Gastroesophageal sphincter (tissue), 3 donors: ENCODE results near the gene SMIM29.

Source experiments
- EP300 ChIP-seq: sonication (generic); formaldehyde crosslinking; IDR thresholded peaks from one replicate; pipeline ENCODE4 v1.6.1; 2017; ENCODE audit warnings: antibody characterized with exemption, mild to moderate bottlenecking
- POLR2A ChIP-seq, 2 donors: fragments of 450-650 bp; IDR thresholded peaks; one replicate each; pipeline ENCODE4 v1.6.1; 2017; ENCODE audit warnings: antibody characterized with exemption in 2 of 2, mild to moderate bottlenecking in 2 of 2, moderate library complexity in 1 of 2
- POLR2AphosphoS5 ChIP-seq: sonication (generic); formaldehyde crosslinking; IDR thresholded peaks from one replicate; pipeline ENCODE4 v1.6.1; 2017; ENCODE audit warnings: antibody characterized with exemption
- TF ChIP-seq, protein P1 (sequence below), 4 experiments: fragments of 200-600 bp in 2 of 4; fragments of 450-650 bp in 2 of 4; sonication (generic) in 1 of 4; IDR thresholded peaks; one replicate each; pipeline ENCODE4 v1.5.1; 2017 to 2019; ENCODE audit warnings: antibody characterized with exemption in 4 of 4, mild to moderate bottlenecking in 2 of 4, moderate library complexity in 2 of 4

DNA sequence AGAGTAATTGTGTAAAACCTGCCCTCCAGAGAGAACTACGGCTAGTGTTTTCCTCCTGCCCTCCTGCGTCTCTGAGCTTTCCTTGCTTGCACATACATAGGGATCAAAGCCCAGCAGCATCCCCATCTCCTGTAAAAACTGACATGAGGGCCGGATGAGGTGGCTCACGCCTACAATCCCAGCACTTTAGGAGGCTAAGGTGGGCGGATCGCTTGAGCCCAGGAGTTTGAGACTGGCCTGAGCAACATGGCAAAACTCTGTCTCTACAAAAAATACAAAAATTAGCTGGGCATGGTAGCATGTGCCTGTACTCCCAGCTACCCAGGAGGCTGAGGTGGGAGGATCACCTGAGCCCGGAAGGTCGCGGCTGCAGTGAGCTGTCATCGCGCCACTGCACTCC is 40.3 kb upstream of the SMIM29 start:
- TF ChIP-seq, protein P1, sequence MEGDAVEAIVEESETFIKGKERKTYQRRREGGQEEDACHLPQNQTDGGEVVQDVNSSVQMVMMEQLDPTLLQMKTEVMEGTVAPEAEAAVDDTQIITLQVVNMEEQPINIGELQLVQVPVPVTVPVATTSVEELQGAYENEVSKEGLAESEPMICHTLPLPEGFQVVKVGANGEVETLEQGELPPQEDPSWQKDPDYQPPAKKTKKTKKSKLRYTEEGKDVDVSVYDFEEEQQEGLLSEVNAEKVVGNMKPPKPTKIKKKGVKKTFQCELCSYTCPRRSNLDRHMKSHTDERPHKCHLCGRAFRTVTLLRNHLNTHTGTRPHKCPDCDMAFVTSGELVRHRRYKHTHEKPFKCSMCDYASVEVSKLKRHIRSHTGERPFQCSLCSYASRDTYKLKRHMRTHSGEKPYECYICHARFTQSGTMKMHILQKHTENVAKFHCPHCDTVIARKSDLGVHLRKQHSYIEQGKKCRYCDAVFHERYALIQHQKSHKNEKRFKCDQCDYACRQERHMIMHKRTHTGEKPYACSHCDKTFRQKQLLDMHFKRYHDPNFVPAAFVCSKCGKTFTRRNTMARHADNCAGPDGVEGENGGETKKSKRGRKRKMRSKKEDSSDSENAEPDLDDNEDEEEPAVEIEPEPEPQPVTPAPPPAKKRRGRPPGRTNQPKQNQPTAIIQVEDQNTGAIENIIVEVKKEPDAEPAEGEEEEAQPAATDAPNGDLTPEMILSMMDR (IDR thresholded peaks at IDR 0.05), result no peak
- TF ChIP-seq POLR2AphosphoS5 (no peak), EP300 (no peak), POLR2A (IDR thresholded peaks at IDR 0.05) (no peak)
